PFSK-1 (cell line): ENCODE results near the gene NOL4L.

ENCODE experiments used
- FOXP2 ChIP-seq: optimal IDR thresholded peaks from 2 replicates; pipeline ENCODE3; 2011; ENCODE audit warnings: borderline replicate concordance, control low read depth, inconsistent platforms; ENCODE audit not compliant: insufficient read depth; ENCODE audit errors: extremely low read length, extremely low read depth
- POLR2AphosphoS5 ChIP-seq: IDR thresholded peaks from 2 replicates; pipeline ENCODE4 v1.6.1; 2012; ENCODE audit warnings: low read depth, mild to moderate bottlenecking, control low read depth, low read length, moderate library complexity
- SIN3A ChIP-seq: IDR thresholded peaks from 2 replicates; pipeline ENCODE4 v1.6.1; 2012; ENCODE audit warnings: mild to moderate bottlenecking, low read length, moderate library complexity, borderline replicate concordance; ENCODE audit not compliant: insufficient read depth
- TAF1 ChIP-seq: IDR thresholded peaks from 2 replicates; pipeline ENCODE4 v1.6.1; 2012; ENCODE audit warnings: low read length, control low read depth, borderline replicate concordance; ENCODE audit not compliant: insufficient read depth
- TF ChIP-seq, protein P1 (sequence below), 2 experiments: IDR thresholded peaks; 2 replicates each; pipeline versions ENCODE4 v1.6.1 to v1.8.0; 2011 to 2012; ENCODE audit warnings: low read depth in 2 of 2, low read length in 2 of 2, control low read depth in 1 of 2, inconsistent platforms in 1 of 2, mild to moderate bottlenecking in 1 of 2, moderate library complexity in 1 of 2; ENCODE audit not compliant: insufficient read depth in 1 of 2

DNA sequence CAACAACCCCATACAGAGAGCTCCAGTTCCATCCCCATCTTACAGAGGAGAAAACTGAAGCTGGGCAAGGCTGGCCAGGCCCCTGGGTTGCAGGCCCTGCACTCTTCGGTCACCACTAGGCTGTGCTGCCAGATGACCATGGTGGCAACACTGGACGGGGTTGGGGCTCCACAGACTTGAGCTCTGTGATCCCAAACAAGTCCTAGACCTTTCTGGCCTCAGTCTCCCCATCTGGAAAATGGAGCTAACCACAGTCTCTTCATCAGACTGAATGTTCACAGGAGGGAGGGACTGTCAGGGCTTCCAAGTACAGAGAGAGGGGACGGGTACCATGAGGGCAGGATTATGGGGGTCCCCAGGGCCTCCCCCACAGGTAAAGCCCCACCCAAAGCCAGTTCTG lies 41.3 kb upstream of the NOL4L start:
- TF ChIP-seq SIN3A (no peak), TAF1 (no peak), POLR2AphosphoS5 (no peak), FOXP2 (no peak)
- TF ChIP-seq, protein P1, sequence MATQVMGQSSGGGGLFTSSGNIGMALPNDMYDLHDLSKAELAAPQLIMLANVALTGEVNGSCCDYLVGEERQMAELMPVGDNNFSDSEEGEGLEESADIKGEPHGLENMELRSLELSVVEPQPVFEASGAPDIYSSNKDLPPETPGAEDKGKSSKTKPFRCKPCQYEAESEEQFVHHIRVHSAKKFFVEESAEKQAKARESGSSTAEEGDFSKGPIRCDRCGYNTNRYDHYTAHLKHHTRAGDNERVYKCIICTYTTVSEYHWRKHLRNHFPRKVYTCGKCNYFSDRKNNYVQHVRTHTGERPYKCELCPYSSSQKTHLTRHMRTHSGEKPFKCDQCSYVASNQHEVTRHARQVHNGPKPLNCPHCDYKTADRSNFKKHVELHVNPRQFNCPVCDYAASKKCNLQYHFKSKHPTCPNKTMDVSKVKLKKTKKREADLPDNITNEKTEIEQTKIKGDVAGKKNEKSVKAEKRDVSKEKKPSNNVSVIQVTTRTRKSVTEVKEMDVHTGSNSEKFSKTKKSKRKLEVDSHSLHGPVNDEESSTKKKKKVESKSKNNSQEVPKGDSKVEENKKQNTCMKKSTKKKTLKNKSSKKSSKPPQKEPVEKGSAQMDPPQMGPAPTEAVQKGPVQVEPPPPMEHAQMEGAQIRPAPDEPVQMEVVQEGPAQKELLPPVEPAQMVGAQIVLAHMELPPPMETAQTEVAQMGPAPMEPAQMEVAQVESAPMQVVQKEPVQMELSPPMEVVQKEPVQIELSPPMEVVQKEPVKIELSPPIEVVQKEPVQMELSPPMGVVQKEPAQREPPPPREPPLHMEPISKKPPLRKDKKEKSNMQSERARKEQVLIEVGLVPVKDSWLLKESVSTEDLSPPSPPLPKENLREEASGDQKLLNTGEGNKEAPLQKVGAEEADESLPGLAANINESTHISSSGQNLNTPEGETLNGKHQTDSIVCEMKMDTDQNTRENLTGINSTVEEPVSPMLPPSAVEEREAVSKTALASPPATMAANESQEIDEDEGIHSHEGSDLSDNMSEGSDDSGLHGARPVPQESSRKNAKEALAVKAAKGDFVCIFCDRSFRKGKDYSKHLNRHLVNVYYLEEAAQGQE (IDR thresholded peaks at IDR 0.05; ENCODE audit: insufficient read depth in 1 of 2, low read depth in 2 of 2, low read length in 2 of 2) = no peak
